ENCODE measurements around the gene NUP37. TPM values are rescaled to one million over a fixed set of nuclear protein-coding genes. Genes with fewer than 3 reads are reported as not detected.

The NUP37 gene
- total RNA-seq, 2 donors from 2014 or later = 63.6 to 80.7 TPM

- no peaks in the 10 kb centered on the region for H3K27me3 Mint-ChIP-seq
- H3K4me1 Mint-ChIP-seq = no peaks in the 10 kb centered on the region
- H3K27ac Mint-ChIP-seq = no peak overlapping the region
- H3K36me3 Mint-ChIP-seq (ENCODE audit: low read depth) = peaks cover 69% of the 10 kb centered on the region
- H3K4me3 Mint-ChIP-seq = no peak overlapping the region
- ATAC-seq (replicated peaks) = no peak
- no peaks in the 10 kb centered on the region for H3K9me3 Mint-ChIP-seq
Observed at GRCh38 chr12:102026728-102027127, 93.2 kb downstream of the NUP37 start.

GRCh38 chr12:102024765-102025164 is 95.1 kb downstream of the NUP37 start:
- Mint-ChIP-seq H3K36me3 (ENCODE audit: low read depth) (peaks cover 75% of the 10 kb centered on the region), H3K9me3 (no peaks in the 10 kb centered on the region), H3K27me3 (no peaks in the 10 kb centered on the region), H3K27ac (no peak overlapping the region), H3K4me1 (no peaks in the 10 kb centered on the region), H3K4me3 (no peak overlapping the region)
- ATAC-seq (replicated peaks) = no peak

GRCh38 chr12:102023343-102023930 is 96.5 kb downstream of the NUP37 start:
- Mint-ChIP-seq H3K9me3 (no peaks in the 10 kb centered on the region), H3K4me3 (no peak overlapping the region), H3K27me3 (no peaks in the 10 kb centered on the region), H3K4me1 (no peaks in the 10 kb centered on the region), H3K27ac (no peak overlapping the region), H3K36me3 (ENCODE audit: low read depth) (peaks cover 66% of the 10 kb centered on the region)
- no peak for ATAC-seq (replicated peaks)

Other genes starting within 250 kb of the NUP37 start
- gene DRAM1, start 242.5 kb downstream of the NUP37 start, total RNA-seq = 1 to 10 TPM; 6.0 to 7.0 TPM
- 10 to 100 TPM; 39.9 to 40.6 TPM for gene WASHC3, start 58.1 kb downstream of the NUP37 start, total RNA-seq
- gene PARPBP, start 69 bp upstream of the NUP37 start, total RNA-seq = 10 to 100 TPM; 23.7 to 35.2 TPM
- under 1 TPM; 0.45 to 0.71 TPM for gene PMCH, start 77.7 kb upstream of the NUP37 start, total RNA-seq

Measured in activated T-helper 17 cell treated with anti-CD3 and anti-CD28 coated beads, Interleukin-2, amount 50 U/mL, for 72 hours (primary cell).